SKM-1 (cell line): Measurements from ENCODE around the gene ATP10A.

Experiments used
- DNase-seq: peaks from one replicate; lab custom pipeline; 2025; ENCODE audit not compliant: unreplicated experiment; lab: John Stamatoyannopoulos, UW

The ATP10A gene

DNA sequence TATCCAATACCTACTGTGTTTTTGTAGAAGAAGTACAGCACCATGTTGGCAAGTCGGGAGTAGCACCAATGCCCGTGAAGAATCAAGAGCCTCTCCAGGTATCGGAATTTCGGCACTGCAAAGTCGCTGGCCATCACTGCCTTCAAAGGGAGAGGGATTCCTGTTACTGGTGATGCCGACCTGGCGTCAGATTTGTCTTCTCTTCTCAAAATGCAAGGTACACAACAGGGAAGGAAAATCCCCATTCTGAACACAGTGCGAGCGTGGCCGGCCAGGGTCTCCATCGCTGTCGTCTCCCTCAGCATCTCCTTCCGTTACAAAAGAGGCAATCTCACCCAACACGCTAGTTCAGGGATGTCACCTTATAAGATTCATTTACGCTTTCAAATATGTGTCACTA, 175.4 kb downstream of the ATP10A start:
- DNase-seq: no peak

DNA sequence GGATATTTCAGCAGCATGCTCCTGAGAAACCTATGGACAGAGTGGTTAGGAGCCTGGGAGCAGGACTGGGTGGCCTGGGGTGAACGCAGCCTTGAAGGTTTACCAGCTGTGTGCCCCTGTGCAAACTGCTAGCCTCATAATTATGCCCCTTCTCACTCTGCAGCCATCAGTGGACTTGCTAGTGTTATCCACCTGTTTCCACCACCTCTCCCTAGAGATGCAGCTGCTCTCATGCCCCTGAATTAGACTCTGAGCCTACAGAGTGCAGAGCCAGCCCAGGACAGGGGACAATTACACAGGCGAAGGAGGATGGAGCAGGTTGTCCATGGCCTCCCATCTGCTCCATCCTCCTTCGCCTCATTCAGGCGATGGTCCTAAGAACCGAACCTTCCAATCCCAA, 175.9 kb downstream of the ATP10A start:
- no peak for DNase-seq

DNA sequence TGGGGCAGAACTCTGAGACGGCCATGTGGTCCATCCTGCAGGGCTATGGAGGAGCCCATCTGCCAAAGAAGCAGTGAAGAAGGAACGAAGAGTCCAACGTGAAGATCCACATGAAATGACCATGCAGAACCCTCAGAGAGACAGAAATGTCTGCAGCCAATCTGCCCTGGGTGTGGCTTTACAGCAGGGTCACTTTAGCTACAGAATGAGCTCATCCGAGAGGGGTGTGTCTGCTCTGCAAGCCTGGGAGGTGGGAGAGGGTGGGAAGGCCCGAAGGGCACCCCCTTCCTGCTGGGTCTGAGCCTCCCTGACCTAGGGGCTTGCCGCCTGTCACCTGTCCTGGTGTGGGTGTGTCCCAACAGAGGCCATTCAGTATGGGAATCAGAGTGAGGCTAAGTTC, 176.3 kb downstream of the ATP10A start:
- no peak for DNase-seq

DNA sequence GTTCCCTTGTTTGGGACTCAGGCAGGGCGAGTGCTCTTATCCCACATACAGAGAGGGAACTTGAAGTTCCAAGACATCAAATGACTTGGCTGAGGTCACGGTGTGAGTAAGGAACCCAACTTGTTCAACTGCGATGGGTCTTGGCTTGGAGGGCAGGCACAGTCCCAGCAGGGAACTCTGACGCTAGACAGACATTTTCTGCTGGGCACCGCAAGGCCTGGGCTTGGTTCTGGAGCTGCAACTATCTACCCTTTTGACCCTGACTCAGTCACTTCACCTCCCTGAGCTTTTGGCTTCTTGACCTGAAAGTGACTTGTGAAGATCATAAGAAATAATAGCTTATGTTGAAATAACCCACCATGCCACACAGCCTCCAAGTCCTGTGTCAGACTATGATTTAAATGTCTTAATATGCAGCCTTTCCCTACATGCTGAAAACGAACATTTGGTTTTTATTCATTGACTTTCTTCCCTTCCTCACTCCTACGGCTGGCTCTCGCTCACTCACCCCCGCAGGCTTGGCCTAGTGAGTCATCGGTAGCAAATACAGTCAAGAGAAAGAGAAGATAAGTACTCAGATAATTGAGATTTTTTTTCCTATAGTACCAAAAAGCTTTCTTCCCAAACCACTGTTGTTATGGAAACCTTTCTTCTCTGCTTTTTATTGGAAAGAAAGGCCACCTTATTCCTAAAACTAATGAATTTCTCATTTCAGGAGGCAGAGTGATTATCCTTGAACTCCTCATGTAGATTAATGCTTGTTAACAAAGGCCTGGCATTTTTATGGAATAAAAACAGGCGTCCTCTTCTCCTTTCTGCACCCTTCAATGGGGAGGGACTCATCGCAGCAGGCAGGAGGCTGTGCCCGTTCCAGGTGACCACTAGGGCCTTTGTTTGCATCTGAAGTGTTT, 178.4 kb downstream of the ATP10A start:
- DNase-seq: no peak

DNA sequence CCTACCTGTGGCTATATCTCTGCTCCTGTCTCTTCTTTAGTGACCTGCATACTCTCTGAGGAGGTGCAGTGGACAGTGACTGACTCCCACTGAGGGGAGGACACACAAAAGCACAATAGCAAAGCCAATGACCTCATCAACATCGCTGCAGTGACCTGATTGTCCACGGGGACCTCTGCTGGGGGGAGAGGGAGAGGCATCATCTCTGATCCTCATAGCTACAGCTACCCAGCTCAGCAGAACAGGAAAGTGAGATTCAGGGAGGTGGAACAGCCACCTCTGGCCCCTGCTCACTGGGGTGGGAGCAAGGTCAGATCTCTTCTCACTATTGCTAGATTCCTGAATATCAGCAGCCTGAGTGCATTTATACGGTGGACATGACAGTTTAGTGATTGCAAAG, 179.2 kb downstream of the ATP10A start:
- no peak for DNase-seq

DNA sequence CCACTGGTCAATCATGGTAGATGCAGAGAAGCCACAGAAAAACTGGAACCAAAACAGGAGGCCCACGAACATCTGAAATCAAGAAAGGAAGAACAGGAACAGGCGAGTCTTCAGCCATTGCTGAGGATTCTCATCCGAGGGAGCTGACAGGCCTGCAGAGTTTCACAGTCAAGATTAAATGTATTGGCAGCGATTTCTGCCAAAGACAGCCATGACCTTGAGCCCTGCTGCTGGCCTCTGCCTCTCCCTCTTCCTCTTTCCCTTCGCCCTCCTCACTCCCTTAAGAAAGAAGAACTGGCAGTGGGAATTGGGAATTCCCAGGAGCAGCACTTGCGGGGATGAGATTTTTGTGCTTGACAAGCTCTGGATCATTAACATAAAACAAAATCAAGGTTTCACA, 179.7 kb downstream of the ATP10A start:
- no peak for DNase-seq

DNA sequence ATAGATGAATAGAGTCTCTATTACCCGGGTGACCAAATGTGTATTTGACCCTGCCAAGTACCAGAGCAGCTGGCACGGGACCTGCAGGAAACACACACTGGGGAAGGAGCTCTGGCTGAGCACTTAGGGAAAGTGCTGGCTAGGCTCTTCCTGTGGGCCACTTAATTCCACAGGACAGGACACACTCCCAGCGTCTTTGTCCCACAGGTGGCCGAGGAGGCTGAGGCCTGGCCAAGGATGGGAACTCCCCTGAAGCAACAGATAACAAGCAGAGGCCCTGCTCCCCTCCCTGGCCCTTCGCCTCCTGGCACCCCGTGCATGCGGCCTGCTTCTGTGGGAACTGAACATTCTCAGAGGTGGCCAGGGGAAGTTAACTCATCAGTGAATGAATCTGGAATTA, 180.8 kb downstream of the ATP10A start:
- DNase-seq: no peak

DNA sequence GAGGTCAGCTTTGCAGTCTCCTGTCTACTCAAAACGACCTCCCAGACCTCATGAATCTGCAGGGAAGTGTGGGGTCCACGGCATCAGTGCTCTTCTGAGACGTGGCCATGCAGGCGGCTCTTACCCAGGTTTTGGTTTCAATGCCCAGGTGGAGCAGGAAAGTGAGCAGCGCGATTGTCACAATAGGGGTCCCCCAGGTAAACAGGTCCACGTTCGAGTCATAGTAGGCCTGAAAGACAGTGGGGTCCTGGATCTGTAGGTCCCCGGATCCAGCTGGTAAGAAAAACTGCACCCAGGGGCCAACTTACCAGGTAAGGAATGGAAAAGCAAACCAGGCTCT, 182.5 kb downstream of the ATP10A start:
- DNase-seq: no peak

DNA sequence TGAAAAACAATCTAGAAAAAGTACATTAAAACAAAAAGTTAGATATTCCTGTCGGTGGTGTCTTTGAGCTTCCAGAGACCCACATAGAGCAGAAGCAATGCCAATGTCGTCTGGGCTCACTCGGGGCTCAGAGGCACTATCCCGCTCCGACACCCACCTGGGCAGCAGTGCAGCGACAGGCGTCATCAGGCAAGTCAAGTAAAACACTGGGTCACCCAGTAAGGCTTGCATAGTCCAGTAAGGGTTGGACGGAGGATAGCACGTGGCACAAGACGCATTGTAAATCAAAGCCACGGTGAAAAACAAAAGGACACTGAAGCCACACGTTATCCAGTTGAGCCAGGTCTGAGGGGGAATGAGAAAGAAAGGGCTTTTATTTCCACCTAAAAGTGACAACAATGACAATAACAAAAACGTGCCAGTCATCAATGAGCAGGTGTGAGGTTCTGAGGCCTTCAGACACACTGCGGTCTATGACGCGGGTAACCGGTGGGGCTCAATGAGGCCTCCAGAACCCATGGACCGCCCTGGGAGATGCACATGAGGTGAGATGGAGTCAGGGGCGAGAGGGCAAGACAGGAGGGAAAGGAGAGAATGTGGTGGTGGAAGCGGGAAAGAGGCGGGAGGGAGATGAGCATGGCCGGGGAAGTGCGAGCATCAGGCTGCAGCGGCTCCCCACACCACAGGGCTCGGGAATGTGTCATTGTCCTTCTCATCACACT, 183.0 kb downstream of the ATP10A start:
- no peak for DNase-seq

DNA sequence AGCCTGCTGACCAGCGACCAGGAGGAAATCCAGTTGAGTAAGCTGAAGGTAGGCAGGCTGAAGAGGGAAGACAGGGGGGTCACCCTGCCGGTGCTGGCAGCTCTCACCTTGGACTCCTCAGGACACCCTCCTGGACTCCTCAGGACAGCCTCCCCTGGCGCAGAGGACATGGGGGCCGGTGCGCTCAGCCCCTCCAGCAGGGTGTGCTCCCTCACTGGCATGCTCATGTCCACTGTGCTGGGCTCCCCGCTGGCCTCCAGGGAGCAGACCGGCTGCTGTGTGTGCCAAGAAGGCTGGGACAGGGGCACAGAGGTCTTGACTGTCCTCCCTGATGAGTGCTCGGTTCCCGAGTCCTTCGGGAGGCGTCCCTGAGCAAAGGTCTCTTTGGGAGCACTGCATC, 183.6 kb downstream of the ATP10A start:
- no peak for DNase-seq

DNA sequence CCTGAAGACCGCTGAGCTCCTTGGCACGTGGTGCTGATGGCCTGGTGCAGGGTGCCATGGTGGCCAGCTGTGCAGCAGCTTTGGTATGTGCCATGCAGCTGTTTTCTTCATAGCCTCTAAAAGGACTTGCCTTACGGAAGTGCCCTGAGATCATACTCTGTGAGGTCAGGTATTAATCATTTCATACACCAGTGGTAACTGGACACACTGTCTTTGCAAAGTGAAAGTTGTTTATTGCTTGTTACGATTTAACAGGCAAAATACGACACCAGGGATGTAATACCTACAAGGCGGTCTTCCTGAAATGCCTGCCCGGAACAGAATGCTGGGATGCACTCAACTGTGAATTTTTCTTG, 184.6 kb downstream of the ATP10A start:
- no peak for DNase-seq

DNA sequence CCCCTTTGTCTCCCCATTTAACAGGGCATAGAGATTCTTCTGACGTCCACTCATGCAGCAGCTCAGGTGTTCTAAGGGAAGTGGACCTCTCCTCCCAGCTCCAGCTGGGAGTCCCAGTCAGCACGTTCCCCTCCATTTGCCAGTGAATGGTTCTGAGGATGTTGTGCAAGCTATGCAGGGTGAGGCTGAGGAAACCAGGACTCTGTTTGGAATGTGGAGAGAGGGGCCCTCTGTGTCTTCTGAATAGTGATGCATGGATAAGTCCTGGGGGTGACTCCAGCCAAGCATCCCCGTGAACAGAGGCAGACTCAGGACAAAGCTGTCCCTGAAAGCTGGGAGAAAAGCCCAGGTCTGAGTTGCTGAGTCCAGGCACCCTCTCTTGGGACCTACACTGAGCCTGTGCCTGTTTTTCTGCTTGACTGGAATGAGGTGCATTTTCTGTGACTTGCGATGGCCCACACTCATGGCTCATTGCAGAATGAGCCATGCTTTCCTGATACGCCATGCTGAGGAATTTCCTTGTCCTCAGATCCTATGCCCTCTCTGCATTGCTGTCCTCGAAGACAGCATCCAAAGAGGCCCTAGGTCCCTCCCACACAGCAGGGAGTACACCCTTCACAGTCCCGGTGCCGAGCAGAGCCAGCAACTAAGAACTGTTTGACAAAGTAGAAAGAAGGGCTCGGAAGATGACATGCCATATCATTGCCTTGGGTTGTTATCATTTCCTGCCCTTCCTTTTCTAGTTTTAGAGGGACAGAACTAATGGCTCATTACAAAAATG, 185.2 kb downstream of the ATP10A start:
- no peak for DNase-seq

DNA sequence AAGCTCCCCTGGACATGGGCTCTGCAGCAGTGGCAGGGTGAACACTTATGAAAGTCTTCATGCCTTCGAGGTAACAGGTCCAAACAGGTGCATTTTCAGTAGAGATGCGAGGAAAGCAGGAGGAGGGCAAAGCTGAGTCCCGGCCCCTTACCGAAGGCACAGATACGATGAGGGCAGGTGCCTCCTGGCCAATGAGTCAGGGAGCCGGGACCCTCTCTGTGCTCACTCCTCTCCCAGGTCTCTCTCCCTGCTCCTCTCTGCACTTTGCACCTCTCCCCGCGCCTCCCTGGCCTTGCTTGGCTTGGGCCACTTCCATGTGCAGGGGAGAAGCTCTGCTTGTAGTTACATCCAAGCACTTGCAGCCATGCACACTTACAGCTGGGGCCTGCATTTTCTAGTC, 187.1 kb downstream of the ATP10A start:
- DNase-seq: no peak

DNA sequence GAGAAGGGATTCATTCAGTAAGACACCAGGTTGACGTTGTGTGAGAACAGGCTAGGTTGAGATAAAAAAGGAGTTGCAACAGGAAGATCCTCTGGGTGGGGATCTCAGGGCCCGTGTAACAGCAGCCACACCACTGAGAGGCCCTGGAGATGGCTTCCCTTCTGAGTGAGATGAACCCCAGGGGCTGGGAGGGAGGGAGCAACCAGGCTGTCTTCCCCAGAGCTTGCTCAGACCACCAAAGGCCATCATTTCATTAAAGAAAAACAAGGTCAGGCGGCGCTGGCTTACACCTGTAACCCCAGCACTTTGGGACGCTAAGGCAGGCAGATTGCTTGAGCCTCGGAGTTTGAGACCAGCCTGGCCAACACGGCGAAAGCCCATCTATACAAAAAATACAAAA, 187.7 kb downstream of the ATP10A start:
- DNase-seq: no peak

DNA sequence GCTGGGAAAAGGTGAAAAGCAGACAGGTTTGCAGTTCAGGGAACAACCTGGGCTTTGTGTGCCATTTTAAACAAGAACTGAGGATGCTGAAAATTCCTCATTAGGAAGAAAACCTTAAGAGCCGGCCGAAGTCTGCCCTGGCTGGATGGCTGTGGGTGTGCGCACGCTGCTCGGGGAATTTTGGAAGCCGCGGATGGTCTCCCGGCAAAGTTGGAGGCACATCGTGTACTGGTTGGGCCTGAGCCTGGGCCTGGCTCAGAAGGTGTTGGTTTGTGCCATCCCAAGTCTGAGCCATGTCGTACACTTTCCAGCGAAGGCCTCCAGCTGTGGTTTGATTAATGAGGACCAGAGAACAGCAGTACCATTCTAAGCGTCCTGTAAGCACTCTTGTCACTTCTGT, 188.2 kb downstream of the ATP10A start:
- DNase-seq: no peak

DNA sequence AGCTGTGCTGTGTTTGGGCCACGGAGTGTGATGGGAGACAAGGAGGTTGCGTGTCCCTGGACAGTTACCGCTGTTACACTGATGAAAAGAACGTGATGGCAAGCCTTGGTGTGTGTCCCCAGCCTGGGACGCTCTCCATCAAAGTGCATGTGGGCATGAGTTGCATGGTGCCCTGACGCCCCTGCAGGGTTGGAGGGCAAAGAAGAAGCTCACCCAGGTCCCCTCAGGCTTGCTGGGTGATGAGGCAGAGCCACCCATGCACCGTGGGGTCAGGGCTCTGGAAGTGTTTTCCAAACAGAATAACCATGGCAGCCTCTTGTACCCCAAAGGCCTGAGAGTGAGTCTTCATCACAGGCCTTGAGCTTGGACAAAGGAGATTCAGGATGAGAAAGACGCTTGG, 189.2 kb downstream of the ATP10A start:
- DNase-seq: no peak

DNA sequence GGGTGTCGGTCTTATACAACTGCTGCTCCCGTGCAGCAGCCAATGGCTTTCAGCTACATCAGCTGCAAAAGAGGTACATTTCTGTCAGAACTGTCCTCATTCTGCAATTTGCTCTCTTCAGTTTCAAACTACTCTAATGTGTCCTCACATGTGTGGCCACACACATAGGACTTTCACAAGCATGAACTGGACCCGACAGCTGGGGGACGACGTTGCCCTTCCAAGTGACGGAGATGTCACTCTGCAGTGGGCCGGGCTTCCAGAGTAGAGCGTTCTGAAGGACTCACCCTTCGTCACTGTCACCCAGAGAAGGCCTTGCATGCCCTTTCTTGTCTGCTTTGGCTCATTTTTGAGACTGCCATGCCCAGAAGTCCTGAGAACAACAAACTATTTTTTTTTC, 189.8 kb downstream of the ATP10A start:
- DNase-seq: no peak

DNA sequence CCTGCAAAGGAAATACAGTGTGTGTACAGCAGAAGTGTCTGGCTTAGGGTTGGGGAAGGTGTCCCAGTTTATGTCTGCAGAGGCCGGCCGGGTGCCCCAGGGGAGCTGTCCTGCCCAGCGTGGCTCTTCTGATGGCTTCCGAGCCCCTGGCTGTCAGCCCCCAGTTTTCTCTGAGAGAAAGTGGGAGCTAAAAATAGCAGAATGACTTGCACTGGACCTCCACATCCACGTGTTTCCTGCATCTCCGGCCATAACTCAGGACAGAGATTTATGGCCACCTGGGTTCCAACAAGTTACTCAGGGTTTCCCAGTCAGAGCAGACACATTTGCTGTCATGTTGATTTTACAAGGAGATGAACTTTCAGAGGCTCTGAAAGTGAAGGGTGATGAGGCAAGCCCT, 192.0 kb downstream of the ATP10A start:
- no peak for DNase-seq

DNA sequence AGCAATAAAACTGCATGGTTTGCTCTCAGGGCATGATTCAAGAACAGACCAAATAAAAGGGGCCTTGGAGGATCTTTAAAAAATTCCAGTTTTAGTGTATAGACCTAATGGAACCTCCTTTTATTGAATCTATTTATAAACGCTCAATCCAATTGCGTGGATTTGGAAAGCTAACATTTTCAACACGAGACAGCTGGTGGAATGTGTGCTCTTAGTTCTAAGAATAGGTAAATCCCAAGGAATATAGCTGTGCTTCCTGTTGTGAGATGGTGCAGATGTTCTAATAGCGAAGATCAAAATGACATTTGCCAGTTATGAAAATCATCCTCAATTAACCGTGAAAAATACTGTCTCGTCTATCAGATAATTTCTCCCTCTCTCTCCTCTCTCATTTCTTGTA, 192.5 kb downstream of the ATP10A start:
- no peak for DNase-seq

DNA sequence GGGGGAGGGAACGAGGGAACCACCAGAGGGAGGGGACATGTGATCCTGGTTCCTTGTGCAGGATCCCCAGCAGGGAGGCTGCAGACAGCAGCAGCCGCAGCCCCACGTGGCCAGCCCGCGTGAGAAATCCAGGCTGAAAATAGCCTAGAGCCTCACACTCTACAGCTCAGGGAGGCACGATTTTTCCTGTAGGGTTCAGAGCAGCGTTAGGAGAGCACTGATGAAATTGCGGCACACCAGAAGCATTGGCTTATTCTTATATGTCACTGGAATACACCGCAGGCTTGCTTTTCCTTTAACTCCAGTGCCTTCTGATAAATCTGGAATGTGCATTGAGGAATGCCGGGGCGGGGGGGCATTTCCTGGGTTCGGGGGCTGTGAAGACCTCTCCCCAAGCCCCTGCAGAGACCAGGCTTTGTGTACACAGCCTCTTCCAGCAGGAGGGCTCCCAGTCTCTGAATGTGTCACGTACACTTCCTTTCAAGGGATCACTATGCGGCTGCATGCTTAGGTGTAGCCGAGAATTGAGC, 193.0 kb downstream of the ATP10A start:
- DNase-seq: no peak

DNA sequence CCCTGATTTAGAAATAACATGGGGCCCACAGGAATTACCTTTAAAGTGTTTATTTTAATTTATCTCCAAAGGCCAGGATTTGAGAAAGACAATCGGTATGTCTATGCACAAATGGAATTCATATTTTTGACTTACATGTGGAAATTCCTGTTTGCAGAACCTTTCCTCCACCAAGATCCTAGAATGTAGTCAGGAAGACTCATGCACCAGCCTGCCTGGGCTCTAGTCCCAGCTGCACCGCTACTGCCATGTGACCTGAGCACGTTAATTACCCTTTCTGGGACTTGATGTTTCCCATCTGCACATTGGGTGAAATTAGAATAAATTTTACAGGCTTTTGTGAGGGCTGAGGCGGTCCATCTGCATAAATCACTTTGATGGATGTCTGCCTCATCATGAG, 194.2 kb downstream of the ATP10A start:
- DNase-seq: no peak
